Liver (tissue), 9 donors: Measurements from ENCODE around the gene PRICKLE1. TPM values are rescaled to one million over a fixed set of nuclear protein-coding genes. Genes with fewer than 3 reads are reported as not detected.

Source experiments
- DNase-seq: peaks from one replicate; pipeline ENCODE4 v3.0.0-alpha.2; 2017; ENCODE audit warnings: low spot score
- H3K27ac ChIP-seq, 2 donors: one replicate each; pipeline ENCODE4 v1.7.0; 2013; ENCODE audit warnings: inconsistent platforms in 2 of 2, low read length in 2 of 2, control low read depth in 1 of 2, low read depth in 1 of 2, mild to moderate bottlenecking in 1 of 2
- H3K27me3 ChIP-seq, 4 donors: one replicate each; pipeline versions ENCODE4 v1.6.1 to v1.7.0; 2013; ENCODE audit warnings: low read length in 3 of 4, inconsistent platforms in 1 of 4, mild to moderate bottlenecking in 1 of 4, moderate library complexity in 1 of 4; ENCODE audit not compliant: control insufficient read depth in 4 of 4, insufficient read depth in 4 of 4
- H3K36me3 ChIP-seq, 4 donors: one replicate each; pipeline versions ENCODE4 v1.6.1 to v1.7.0; 2013; ENCODE audit warnings: low read length in 3 of 4, mild to moderate bottlenecking in 3 of 4, low read depth in 1 of 4, moderate library complexity in 1 of 4; ENCODE audit not compliant: control insufficient read depth in 4 of 4, insufficient read depth in 3 of 4
- H3K4me1 ChIP-seq, 4 donors: one replicate each; pipeline versions ENCODE4 v1.6.1 to v1.7.0; 2013; ENCODE audit warnings: low read length in 3 of 4, mild to moderate bottlenecking in 3 of 4, moderate library complexity in 1 of 4; ENCODE audit not compliant: control insufficient read depth in 4 of 4, insufficient read depth in 4 of 4
- H3K4me3 ChIP-seq, 3 donors: one replicate each; pipeline versions ENCODE4 v1.6.1 to v1.7.0; 2013; ENCODE audit warnings: low read length in 3 of 3, control low read depth in 1 of 3, low read depth in 1 of 3, mild to moderate bottlenecking in 1 of 3
- H3K9ac ChIP-seq, 2 donors: one replicate each; pipeline ENCODE4 v1.7.0; 2013; ENCODE audit warnings: low read length in 2 of 2, mild to moderate bottlenecking in 2 of 2, moderate library complexity in 2 of 2, control low read depth in 1 of 2, low read depth in 1 of 2
- H3K9me3 ChIP-seq, 4 donors: one replicate each; pipeline versions ENCODE4 v1.6.1 to v1.7.0; 2013; ENCODE audit warnings: low read length in 3 of 4; ENCODE audit not compliant: control insufficient read depth in 4 of 4
- EGR1 ChIP-seq, 2 donors: IDR thresholded peaks; 2 replicates each; pipeline ENCODE4 v1.6.1; 2016 to 2018; ENCODE audit warnings: antibody characterized with exemption in 2 of 2, low read depth in 2 of 2
- FOXA1 ChIP-seq: IDR thresholded peaks from 2 replicates; pipeline ENCODE4 v1.6.1; 2016; ENCODE audit warnings: antibody characterized with exemption
- FOXA2 ChIP-seq: IDR thresholded peaks from 2 replicates; pipeline ENCODE4 v1.6.1; 2016; ENCODE audit warnings: antibody characterized with exemption
- GABPA ChIP-seq, 2 donors: IDR thresholded peaks in 1 of 2; conservative IDR thresholded peaks in 1 of 2; 2 replicates each; pipeline ENCODE4 v1.6.1; 2016; ENCODE audit warnings: antibody characterized with exemption in 2 of 2, mild to moderate bottlenecking in 1 of 2, moderate library complexity in 1 of 2
- HNF4G ChIP-seq: IDR thresholded peaks from 2 replicates; pipeline ENCODE4 v1.6.1; 2016; ENCODE audit warnings: antibody characterized with exemption
- JUND ChIP-seq, 2 donors: IDR thresholded peaks; 2 replicates each; pipeline ENCODE4 v1.6.1; 2016; ENCODE audit warnings: antibody characterized with exemption in 2 of 2
- NR2F2 ChIP-seq: IDR thresholded peaks from 2 replicates; pipeline ENCODE4 v1.6.1; 2016; ENCODE audit warnings: antibody characterized with exemption
- RAD21 ChIP-seq, 2 donors: IDR thresholded peaks; 2 replicates each; pipeline ENCODE4 v1.6.1; 2016; ENCODE audit warnings: antibody characterized with exemption in 2 of 2, mild to moderate bottlenecking in 2 of 2
- RXRA ChIP-seq, 2 donors: IDR thresholded peaks; 2 replicates each; pipeline ENCODE4 v1.6.1; 2017 to 2018; ENCODE audit warnings: antibody characterized with exemption in 2 of 2, mild to moderate bottlenecking in 1 of 2
- SP1 ChIP-seq: IDR thresholded peaks from 2 replicates; pipeline ENCODE4 v1.6.1; 2018; ENCODE audit warnings: antibody characterized with exemption, mild to moderate bottlenecking
- TAF1 ChIP-seq: conservative IDR thresholded peaks from 2 replicates; pipeline ENCODE4 v1.6.1; 2016; ENCODE audit warnings: antibody characterized with exemption, mild to moderate bottlenecking
- YY1 ChIP-seq: IDR thresholded peaks from 2 replicates; pipeline ENCODE4 v1.6.1; 2016; ENCODE audit warnings: antibody characterized with exemption, mild to moderate bottlenecking
- WGBS: extraction: QIAGEN DNeasy Blood & Tissue Kit; methylation state at CpG from one replicate; pipeline ENCODE4 v1.1.7; 2013; 5-methylcytosine and 5-hydroxymethylcytosine counted together
- polyA plus RNA-seq, 2 donors: library from polyadenylated mRNA; stranded (reverse) in 1 of 2; unstranded in 1 of 2; fragments of 200-250 nt in 1 of 2; fragments of >200 nt in 1 of 2; fragmentation: Nextera tagmentation in 1 of 2; extraction: Ambion mirVana in 1 of 2; gene quantifications; one replicate each; pipeline versions ENCODE4 v1.2.1 to v1.2.3, GENCODE V29; 2013 to 2015
- total RNA-seq, 2 donors: library from RNA; depleted of rRNA; stranded (reverse); fragments of >200 nt; gene quantifications; one replicate each; pipeline ENCODE4 v1.2.3, GENCODE V29; 2014
- TF ChIP-seq, protein P1 (sequence below): IDR thresholded peaks from 2 replicates; pipeline ENCODE4 v1.6.1; 2016; ENCODE audit warnings: antibody characterized with exemption
- TF ChIP-seq, protein P2 (sequence below): IDR thresholded peaks from 2 replicates; pipeline ENCODE4 v1.6.1; 2016; ENCODE audit warnings: antibody characterized with exemption
- TF ChIP-seq, protein P3 (sequence below): fragments of 150-350 bp; IDR thresholded peaks from 2 replicates; pipeline ENCODE4 v1.5.1; 2017; ENCODE audit warnings: improper control_type of control experiment, low read depth, low read length; ENCODE audit not compliant: missing input control
- TF ChIP-seq, protein P4 (sequence below): IDR thresholded peaks from 2 replicates; pipeline ENCODE4 v1.6.1; 2016; ENCODE audit warnings: antibody characterized with exemption
- TF ChIP-seq, protein P5 (sequence below): IDR thresholded peaks from 2 replicates; pipeline ENCODE4 v1.6.1; 2016; ENCODE audit warnings: antibody characterized with exemption, mild to moderate bottlenecking
- donor health status: healthy.
- donor health status: healthy.
- donor health status: healthy.
- donor health status: healthy.
- donor health status: healthy.

PRICKLE1 gene
- total and polyA plus RNA-seq, 4 donors, result 0.59 to 5.7 (median 2.2) TPM

DNA sequence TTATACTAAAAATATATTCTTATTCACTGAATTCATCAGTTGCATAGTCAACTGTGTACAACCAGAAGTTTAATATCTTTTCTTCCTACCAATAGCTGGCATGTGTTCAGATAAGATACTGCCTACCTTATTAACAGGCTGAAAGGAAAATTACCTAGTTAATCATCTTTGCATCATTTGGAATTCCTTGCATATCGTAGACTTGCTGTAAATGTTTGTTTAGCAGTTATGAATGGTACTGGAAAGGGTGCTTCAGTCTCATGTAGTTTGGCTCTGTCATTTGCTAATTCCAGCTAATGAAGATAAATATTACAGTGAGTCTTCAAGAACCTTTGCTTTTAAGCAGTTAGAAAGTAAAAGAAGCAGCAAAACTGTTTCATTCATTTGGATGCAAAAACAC lies 179.2 kb downstream of the PRICKLE1 start:
- TF ChIP-seq FOXA2, result no peak
- no peak for TF ChIP-seq GABPA (IDR thresholded peaks at IDR 0.05 in 1 of 2, conservative IDR thresholded peaks at IDR 0.05 in 1 of 2)
- TF ChIP-seq, protein P1, sequence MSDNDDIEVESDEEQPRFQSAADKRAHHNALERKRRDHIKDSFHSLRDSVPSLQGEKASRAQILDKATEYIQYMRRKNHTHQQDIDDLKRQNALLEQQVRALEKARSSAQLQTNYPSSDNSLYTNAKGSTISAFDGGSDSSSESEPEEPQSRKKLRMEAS, result no peak
- TF ChIP-seq, protein P2, sequence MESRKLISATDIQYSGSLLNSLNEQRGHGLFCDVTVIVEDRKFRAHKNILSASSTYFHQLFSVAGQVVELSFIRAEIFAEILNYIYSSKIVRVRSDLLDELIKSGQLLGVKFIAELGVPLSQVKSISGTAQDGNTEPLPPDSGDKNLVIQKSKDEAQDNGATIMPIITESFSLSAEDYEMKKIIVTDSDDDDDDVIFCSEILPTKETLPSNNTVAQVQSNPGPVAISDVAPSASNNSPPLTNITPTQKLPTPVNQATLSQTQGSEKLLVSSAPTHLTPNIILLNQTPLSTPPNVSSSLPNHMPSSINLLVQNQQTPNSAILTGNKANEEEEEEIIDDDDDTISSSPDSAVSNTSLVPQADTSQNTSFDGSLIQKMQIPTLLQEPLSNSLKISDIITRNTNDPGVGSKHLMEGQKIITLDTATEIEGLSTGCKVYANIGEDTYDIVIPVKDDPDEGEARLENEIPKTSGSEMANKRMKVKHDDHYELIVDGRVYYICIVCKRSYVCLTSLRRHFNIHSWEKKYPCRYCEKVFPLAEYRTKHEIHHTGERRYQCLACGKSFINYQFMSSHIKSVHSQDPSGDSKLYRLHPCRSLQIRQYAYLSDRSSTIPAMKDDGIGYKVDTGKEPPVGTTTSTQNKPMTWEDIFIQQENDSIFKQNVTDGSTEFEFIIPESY, result no peak
- no peak for TF ChIP-seq RAD21 (IDR thresholded peaks at IDR 0.05)
- TF ChIP-seq EGR1 (IDR thresholded peaks at IDR 0.05; ENCODE audit: low read depth in 2 of 2), result no peak
- TF ChIP-seq, protein P3, sequence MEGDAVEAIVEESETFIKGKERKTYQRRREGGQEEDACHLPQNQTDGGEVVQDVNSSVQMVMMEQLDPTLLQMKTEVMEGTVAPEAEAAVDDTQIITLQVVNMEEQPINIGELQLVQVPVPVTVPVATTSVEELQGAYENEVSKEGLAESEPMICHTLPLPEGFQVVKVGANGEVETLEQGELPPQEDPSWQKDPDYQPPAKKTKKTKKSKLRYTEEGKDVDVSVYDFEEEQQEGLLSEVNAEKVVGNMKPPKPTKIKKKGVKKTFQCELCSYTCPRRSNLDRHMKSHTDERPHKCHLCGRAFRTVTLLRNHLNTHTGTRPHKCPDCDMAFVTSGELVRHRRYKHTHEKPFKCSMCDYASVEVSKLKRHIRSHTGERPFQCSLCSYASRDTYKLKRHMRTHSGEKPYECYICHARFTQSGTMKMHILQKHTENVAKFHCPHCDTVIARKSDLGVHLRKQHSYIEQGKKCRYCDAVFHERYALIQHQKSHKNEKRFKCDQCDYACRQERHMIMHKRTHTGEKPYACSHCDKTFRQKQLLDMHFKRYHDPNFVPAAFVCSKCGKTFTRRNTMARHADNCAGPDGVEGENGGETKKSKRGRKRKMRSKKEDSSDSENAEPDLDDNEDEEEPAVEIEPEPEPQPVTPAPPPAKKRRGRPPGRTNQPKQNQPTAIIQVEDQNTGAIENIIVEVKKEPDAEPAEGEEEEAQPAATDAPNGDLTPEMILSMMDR, result no peak
- no peak for TF ChIP-seq HNF4G
- TF ChIP-seq, protein P4, sequence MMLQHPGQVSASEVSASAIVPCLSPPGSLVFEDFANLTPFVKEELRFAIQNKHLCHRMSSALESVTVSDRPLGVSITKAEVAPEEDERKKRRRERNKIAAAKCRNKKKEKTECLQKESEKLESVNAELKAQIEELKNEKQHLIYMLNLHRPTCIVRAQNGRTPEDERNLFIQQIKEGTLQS, result no peak
- no peak for TF ChIP-seq YY1
- no peak for TF ChIP-seq JUND (IDR thresholded peaks at IDR 0.05)
- TF ChIP-seq NR2F2, result no peak
- no peak overlapping the region for H3K4me3 ChIP-seq

DNA sequence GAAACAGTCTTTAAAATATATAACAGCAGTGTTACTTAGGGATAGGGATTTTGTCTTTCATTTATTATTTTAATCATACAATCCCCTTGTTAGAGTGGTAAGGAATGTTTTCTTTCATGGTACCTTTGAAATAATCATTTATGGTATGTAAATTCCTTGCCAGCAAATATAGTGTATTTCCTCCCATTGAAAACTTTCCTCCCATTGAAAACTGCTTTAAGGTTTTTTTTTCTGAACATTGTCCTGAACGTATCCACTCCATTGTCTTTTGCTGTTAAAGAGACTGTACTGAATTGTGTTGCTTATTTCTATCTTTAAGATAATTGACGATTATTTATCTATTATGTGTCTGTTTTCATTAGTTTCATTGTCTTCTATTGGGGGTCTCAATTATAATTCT lies 180.1 kb downstream of the PRICKLE1 start:
- Histone ChIP-seq H3K4me3 (no peak overlapping the region), H3K9ac (no peak overlapping the region), H3K9me3 (no peaks in the 10 kb centered on the region), H3K4me1 (no peaks in the 10 kb centered on the region), H3K36me3 (peaks cover 0 to 5% (median 2%) of the 10 kb centered on the region in 4 donors), H3K27me3 (no peaks in the 10 kb centered on the region), H3K27ac (no peak overlapping the region)
- TF ChIP-seq RXRA (IDR thresholded peaks at IDR 0.05) (no peak), TAF1 (no peak), YY1 (no peak), HNF4G (no peak), RAD21 (IDR thresholded peaks at IDR 0.05) (no peak), FOXA2 (no peak), JUND (IDR thresholded peaks at IDR 0.05) (no peak), GABPA (IDR thresholded peaks at IDR 0.05 in 1 of 2, conservative IDR thresholded peaks at IDR 0.05 in 1 of 2) (no peak), NR2F2 (no peak), EGR1 (IDR thresholded peaks at IDR 0.05; ENCODE audit: low read depth in 2 of 2) (no peak), FOXA1 (no peak), SP1 (no peak)
- TF ChIP-seq, protein P1, result no peak
- TF ChIP-seq, protein P2, result no peak
- TF ChIP-seq, protein P5, sequence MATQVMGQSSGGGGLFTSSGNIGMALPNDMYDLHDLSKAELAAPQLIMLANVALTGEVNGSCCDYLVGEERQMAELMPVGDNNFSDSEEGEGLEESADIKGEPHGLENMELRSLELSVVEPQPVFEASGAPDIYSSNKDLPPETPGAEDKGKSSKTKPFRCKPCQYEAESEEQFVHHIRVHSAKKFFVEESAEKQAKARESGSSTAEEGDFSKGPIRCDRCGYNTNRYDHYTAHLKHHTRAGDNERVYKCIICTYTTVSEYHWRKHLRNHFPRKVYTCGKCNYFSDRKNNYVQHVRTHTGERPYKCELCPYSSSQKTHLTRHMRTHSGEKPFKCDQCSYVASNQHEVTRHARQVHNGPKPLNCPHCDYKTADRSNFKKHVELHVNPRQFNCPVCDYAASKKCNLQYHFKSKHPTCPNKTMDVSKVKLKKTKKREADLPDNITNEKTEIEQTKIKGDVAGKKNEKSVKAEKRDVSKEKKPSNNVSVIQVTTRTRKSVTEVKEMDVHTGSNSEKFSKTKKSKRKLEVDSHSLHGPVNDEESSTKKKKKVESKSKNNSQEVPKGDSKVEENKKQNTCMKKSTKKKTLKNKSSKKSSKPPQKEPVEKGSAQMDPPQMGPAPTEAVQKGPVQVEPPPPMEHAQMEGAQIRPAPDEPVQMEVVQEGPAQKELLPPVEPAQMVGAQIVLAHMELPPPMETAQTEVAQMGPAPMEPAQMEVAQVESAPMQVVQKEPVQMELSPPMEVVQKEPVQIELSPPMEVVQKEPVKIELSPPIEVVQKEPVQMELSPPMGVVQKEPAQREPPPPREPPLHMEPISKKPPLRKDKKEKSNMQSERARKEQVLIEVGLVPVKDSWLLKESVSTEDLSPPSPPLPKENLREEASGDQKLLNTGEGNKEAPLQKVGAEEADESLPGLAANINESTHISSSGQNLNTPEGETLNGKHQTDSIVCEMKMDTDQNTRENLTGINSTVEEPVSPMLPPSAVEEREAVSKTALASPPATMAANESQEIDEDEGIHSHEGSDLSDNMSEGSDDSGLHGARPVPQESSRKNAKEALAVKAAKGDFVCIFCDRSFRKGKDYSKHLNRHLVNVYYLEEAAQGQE, result no peak
- TF ChIP-seq, protein P4, result no peak
- TF ChIP-seq, protein P3, result no peak
- DNase-seq, result no peak
- 87% methylated on average over 2 of the region's 2 CpGs for WGBS

More for the DNA sequence above, 179.2 kb downstream of the PRICKLE1 start:
- Histone ChIP-seq H3K27me3 (no peaks in the 10 kb centered on the region), H3K27ac (no peak overlapping the region), H3K9me3 (no peaks in the 10 kb centered on the region), H3K4me1 (no peaks in the 10 kb centered on the region), H3K9ac (no peak overlapping the region), H3K36me3 (peaks cover 0 to 6% (median 2%) of the 10 kb centered on the region in 4 donors)
- 75% methylated on average over 1 of the region's 1 CpG for whole genome bisulfite sequencing
- DNase-seq, result no peak
